Skeletal muscle tissue (tissue), 4 donors: Measurements from ENCODE around the gene PAXX. TPM values are rescaled to one million over a fixed set of nuclear protein-coding genes. Genes with fewer than 3 reads are reported as not detected.

Source experiments
- H3K27ac ChIP-seq: one replicate; pipeline ENCODE4 v1.7.0; 2013; ENCODE audit warnings: mild to moderate bottlenecking, low read depth, low read length, inconsistent platforms
- H3K27me3 ChIP-seq, 3 donors: one replicate each; pipeline ENCODE4 v1.7.0; 2013; ENCODE audit warnings: low read length in 3 of 3; ENCODE audit not compliant: control insufficient read depth in 3 of 3, insufficient read depth in 3 of 3
- H3K36me3 ChIP-seq, 3 donors: one replicate each; pipeline ENCODE4 v1.7.0; 2013; ENCODE audit warnings: low read length in 3 of 3; ENCODE audit not compliant: control insufficient read depth in 3 of 3, insufficient read depth in 3 of 3
- H3K4me1 ChIP-seq, 3 donors: one replicate each; pipeline ENCODE4 v1.7.0; 2013; ENCODE audit warnings: low read length in 3 of 3, mild to moderate bottlenecking in 3 of 3; ENCODE audit not compliant: control insufficient read depth in 3 of 3, insufficient read depth in 3 of 3
- H3K4me3 ChIP-seq, 3 donors: one replicate each; pipeline ENCODE4 v1.7.0; 2013; ENCODE audit warnings: low read length in 3 of 3
- H3K9ac ChIP-seq, 3 donors: one replicate each; pipeline ENCODE4 v1.7.0; 2013; ENCODE audit warnings: low read length in 3 of 3, mild to moderate bottlenecking in 3 of 3, moderate library complexity in 2 of 3, low read depth in 1 of 3
- H3K9me3 ChIP-seq, 3 donors: one replicate each; pipeline ENCODE4 v1.7.0; 2013; ENCODE audit warnings: low read length in 3 of 3; ENCODE audit not compliant: control insufficient read depth in 3 of 3
- total RNA-seq: library from RNA; depleted of rRNA; stranded (reverse); fragments of >200 nt; gene quantifications from one replicate; pipeline ENCODE4 v1.2.3, GENCODE V29; 2014
- donor health status: Osteomylitis.

Gene PAXX
- total RNA-seq, 1 donor from 2014 or later, result 2.1 TPM

- Histone ChIP-seq H3K27ac (no peak overlapping the region), H3K4me1 (peaks cover 4 to 12% (median 10%) of the 10 kb centered on the region in 3 donors), H3K36me3 (no peaks in the 10 kb centered on the region), H3K27me3 (peaks cover 0 to 5% (median 0%) of the 10 kb centered on the region in 3 donors), H3K4me3 (no peak overlapping the region), H3K9me3 (no peaks in the 10 kb centered on the region), H3K9ac (no peak overlapping the region)
Measured at GRCh38 chr9:136953771-136954269, 38.4 kb upstream of the PAXX start.

- Histone ChIP-seq H3K27me3 (peaks cover 0 to 9% (median 0%) of the 10 kb centered on the region in 3 donors), H3K4me1 (peaks cover 4 to 11% (median 10%) of the 10 kb centered on the region in 3 donors), H3K27ac (no peak overlapping the region), H3K36me3 (no peaks in the 10 kb centered on the region), H3K9ac (no peak overlapping the region), H3K9me3 (no peaks in the 10 kb centered on the region), H3K4me3 (no peak overlapping the region)
Measured at GRCh38 chr9:136954270-136955083, 37.7 kb upstream of the PAXX start.

- no peaks in the 10 kb centered on the region for H3K36me3 ChIP-seq
- H3K4me3 ChIP-seq, result no peak overlapping the region
- H3K9ac ChIP-seq, result no peak overlapping the region
- H3K27ac ChIP-seq, result no peak overlapping the region
- peaks cover 2 to 6% (median 4%) of the 10 kb centered on the region in 3 donors for H3K4me1 ChIP-seq
- no peaks in the 10 kb centered on the region for H3K9me3 ChIP-seq
- H3K27me3 ChIP-seq, result peaks cover 0 to 12% (median 0%) of the 10 kb centered on the region in 3 donors
Measured at GRCh38 chr9:136955202-136955942, 36.9 kb upstream of the PAXX start.

GRCh38 chr9:136955943-136956335 is 36.3 kb upstream of the PAXX start:
- Histone ChIP-seq H3K27me3 (peaks cover 0 to 12% (median 0%) of the 10 kb centered on the region in 3 donors), H3K9ac (no peak overlapping the region), H3K36me3 (no peaks in the 10 kb centered on the region), H3K9me3 (no peaks in the 10 kb centered on the region), H3K4me3 (no peak overlapping the region), H3K27ac (no peak overlapping the region), H3K4me1 (peaks cover 0 to 2% (median under 1%) of the 10 kb centered on the region in 3 donors)

- H3K27me3 ChIP-seq, result peaks cover 0 to 12% (median 0%) of the 10 kb centered on the region in 3 donors
- H3K9me3 ChIP-seq, result no peaks in the 10 kb centered on the region
- no peak overlapping the region for H3K27ac ChIP-seq
- no peaks in the 10 kb centered on the region for H3K36me3 ChIP-seq
- H3K4me1 ChIP-seq, result peaks cover 0 to 3% (median 3%) of the 10 kb centered on the region in 3 donors
- H3K4me3 ChIP-seq, result no peak overlapping the region
- H3K9ac ChIP-seq, result no peak overlapping the region
Measured at GRCh38 chr9:136956604-136957003, 35.6 kb upstream of the PAXX start.

GRCh38 chr9:136957461-136957860 is 34.8 kb upstream of the PAXX start:
- Histone ChIP-seq H3K4me3 (no peak overlapping the region), H3K4me1 (peaks cover 0 to 7% (median 3%) of the 10 kb centered on the region in 3 donors), H3K27me3 (peaks cover 0 to 12% (median 0%) of the 10 kb centered on the region in 3 donors), H3K36me3 (no peaks in the 10 kb centered on the region), H3K9me3 (no peaks in the 10 kb centered on the region), H3K9ac (no peak overlapping the region), H3K27ac (no peak overlapping the region)

- H3K9ac ChIP-seq, result no peak overlapping the region
- no peaks in the 10 kb centered on the region for H3K9me3 ChIP-seq
- peaks cover 0 to 12% (median 0%) of the 10 kb centered on the region in 3 donors for H3K27me3 ChIP-seq
- H3K4me3 ChIP-seq, result no peak overlapping the region
- H3K4me1 ChIP-seq, result peaks cover 0 to 7% (median 3%) of the 10 kb centered on the region in 3 donors
- H3K36me3 ChIP-seq, result no peaks in the 10 kb centered on the region
- no peak overlapping the region for H3K27ac ChIP-seq
Measured at GRCh38 chr9:136957901-136958300, 34.3 kb upstream of the PAXX start.

GRCh38 chr9:136958473-136958872 is 33.7 kb upstream of the PAXX start:
- H3K9me3 ChIP-seq, result no peaks in the 10 kb centered on the region
- H3K27ac ChIP-seq, result no peak overlapping the region
- H3K4me1 ChIP-seq, result peaks cover 3 to 8% (median 5%) of the 10 kb centered on the region in 3 donors
- no peak overlapping the region for H3K4me3 ChIP-seq
- H3K9ac ChIP-seq, result no peak overlapping the region
- no peaks in the 10 kb centered on the region for H3K36me3 ChIP-seq
- H3K27me3 ChIP-seq, result peaks cover 0 to 12% (median 4%) of the 10 kb centered on the region in 3 donors

GRCh38 chr9:136958898-136959850 is 33.0 kb upstream of the PAXX start:
- peaks cover 3 to 9% (median 7%) of the 10 kb centered on the region in 3 donors for H3K4me1 ChIP-seq
- no peak overlapping the region for H3K4me3 ChIP-seq
- no peak overlapping the region for H3K9ac ChIP-seq
- H3K27ac ChIP-seq, result no peak overlapping the region
- H3K27me3 ChIP-seq, result peaks cover 0 to 12% (median 5%) of the 10 kb centered on the region in 3 donors
- no peaks in the 10 kb centered on the region for H3K9me3 ChIP-seq
- H3K36me3 ChIP-seq, result no peaks in the 10 kb centered on the region
